Adrenal gland (tissue), 12 donors: ENCODE measurements around the gene VEPH1. TPM values are rescaled to one million over a fixed set of nuclear protein-coding genes. Genes with fewer than 3 reads are reported as not detected.

Source experiments
- DNase-seq, 7 donors: peaks; one replicate each; pipeline ENCODE4 v3.0.0-alpha.2; 2019 to 2020
- H3K27ac ChIP-seq, 5 donors: fragments of 200-600 bp; sonication (generic) in 4 of 5; 1 replicate in 3 of 5; 2 replicates in 2 of 5; pipeline versions ENCODE4 v1.5.1 to v1.8.0; 2016 to 2020; ENCODE audit warnings: mild to moderate bottlenecking in 1 of 5
- H3K27me3 ChIP-seq: fragments of 200-600 bp; 2 replicates; pipeline ENCODE4 v1.8.0; 2021
- H3K36me3 ChIP-seq, 2 donors: fragments of 200-600 bp; replicated peaks in 1 of 2; 1 replicate in 1 of 2; 2 replicates in 1 of 2; pipeline versions ENCODE4 v1.5.1 to v1.8.0; 2018 to 2022
- H3K4me1 ChIP-seq, 2 donors: fragments of 200-600 bp; replicated peaks in 1 of 2; 1 replicate in 1 of 2; 2 replicates in 1 of 2; pipeline versions ENCODE4 v1.5.1 to v1.8.0; 2018 to 2021
- H3K4me3 ChIP-seq, 4 donors: fragments of 200-600 bp; sonication (generic) in 3 of 4; one replicate each; pipeline ENCODE4 v1.5.1; 2016 to 2018
- H3K9me3 ChIP-seq, 3 donors: fragments of 200-600 bp; sonication (generic) in 1 of 3; replicated peaks in 1 of 3; 1 replicate in 2 of 3; 2 replicates in 1 of 3; pipeline versions ENCODE4 v1.5.1 to v1.8.0; 2016 to 2021
- POLR2A ChIP-seq, 2 donors: fragments of 450-650 bp; IDR thresholded peaks; one replicate each; pipeline ENCODE4 v1.6.1; 2017; ENCODE audit warnings: antibody characterized with exemption in 2 of 2, mild to moderate bottlenecking in 2 of 2, moderate library complexity in 1 of 2
- WGBS, 4 donors: extraction: QIAGEN DNeasy Blood & Tissue Kit in 2 of 4; methylation state at CpG; one replicate each; pipeline versions ENCODE4 v1.1.5 to v1.1.7; 2013 to 2017; 5-methylcytosine and 5-hydroxymethylcytosine counted together
- intact Hi-C, 2 donors: fragments of 100-400 bp; cut with DNase I; formaldehyde crosslinking; loops; one replicate each; pipeline versions ENCODE4 v1.14.1 to v1.15.0; 2022 to 2023
- polyA plus RNA-seq, 3 donors: library from polyadenylated mRNA; stranded (reverse); fragments of 200-250 nt in 2 of 3; fragments of 350-450 nt in 1 of 3; fragmentation: Illumina TruSeq in 1 of 3; extraction: RNeasy Lipid Tissue Mini Kit (QIAGEN cat#74804) in 1 of 3; gene quantifications; one replicate each; pipeline ENCODE4 v1.2.3, GENCODE V29; 2013 to 2014
- total RNA-seq, 9 donors: library from RNA; depleted of rRNA in 4 of 9; stranded (reverse); fragments of >200 nt in 4 of 9; fragments of 120-200 nt in 1 of 9; fragmentation: NEBNext Ultra II Directional in 1 of 9; extraction: Animal tissue kit (Norgen Biotek cat#: 25700) in 1 of 9; gene quantifications; one replicate each; pipeline versions ENCODE4 v1.1.0 to v1.2.4, GENCODE V29; 2013 to 2023
- TF ChIP-seq, protein P1 (sequence below), 6 experiments: fragments of 450-650 bp in 4 of 6; fragments of 200-600 bp in 2 of 6; sonication (generic) in 1 of 6; IDR thresholded peaks; 1 replicate in 5 of 6; 2 replicates in 1 of 6; pipeline versions ENCODE4 v1.5.1 to v1.8.0; 2016 to 2021; ENCODE audit warnings: antibody characterized with exemption in 6 of 6, mild to moderate bottlenecking in 2 of 6, moderate library complexity in 1 of 6
- donor health status: healthy with polysubstance abuse.
- donor health status: Bipolar disorder and iron deficiency.
- donor health status: DM: yes; HTN: yes; CAD: no.
- donor health status: DM: no; HTN: no; CAD: no.
- donor health status: DM: no; HTN: no; CAD: no.
- donor health status: DM: yes; HTN: yes; CAD: no.

VEPH1 gene
- total and polyA plus RNA-seq, 12 donors, result 16.0 to 124 (median 55.2) TPM

DNA sequence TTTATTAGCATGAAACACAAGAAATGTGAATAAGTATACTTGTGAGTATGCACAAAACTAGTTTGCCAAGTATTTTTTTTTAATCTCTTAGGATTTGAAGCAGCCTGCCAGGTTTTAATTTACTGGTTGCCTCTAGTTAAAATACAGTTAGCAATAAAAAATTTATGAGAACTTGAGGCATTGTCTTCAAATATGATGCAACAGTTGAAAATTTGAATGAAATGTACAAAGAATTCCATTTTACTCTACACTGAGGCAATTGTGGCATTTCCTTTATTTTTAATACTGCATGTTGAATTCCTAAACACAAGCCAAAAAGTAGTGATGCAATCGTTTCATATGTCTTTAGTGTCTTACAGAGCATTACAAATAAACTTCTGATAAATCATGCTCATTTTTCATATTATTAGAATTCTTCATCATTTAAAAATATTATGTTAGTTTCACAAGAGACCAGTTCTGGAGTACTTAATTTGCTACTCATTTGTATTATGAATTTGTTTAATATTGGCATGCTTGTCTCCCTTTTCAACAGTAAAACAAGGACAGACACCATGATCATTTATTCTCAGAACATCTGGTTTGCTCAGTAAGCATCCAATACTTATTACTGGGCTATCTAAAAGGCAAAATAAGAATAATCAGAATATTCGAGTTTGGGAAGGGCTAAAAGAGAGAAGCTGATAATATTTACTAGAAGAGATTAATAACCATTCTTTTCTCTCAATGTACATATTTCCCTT, 191.4 kb downstream of the VEPH1 start:
- H3K27ac ChIP-seq, result no peak overlapping the region
- H3K9me3 ChIP-seq, result no peaks in the 10 kb centered on the region
- intact Hi-C loops, result no loop called here
- H3K4me1 ChIP-seq, result peaks cover 0 to 3% of the 10 kb centered on the region in 2 donors
- no peak overlapping the region for H3K4me3 ChIP-seq
- TF ChIP-seq, protein P1, sequence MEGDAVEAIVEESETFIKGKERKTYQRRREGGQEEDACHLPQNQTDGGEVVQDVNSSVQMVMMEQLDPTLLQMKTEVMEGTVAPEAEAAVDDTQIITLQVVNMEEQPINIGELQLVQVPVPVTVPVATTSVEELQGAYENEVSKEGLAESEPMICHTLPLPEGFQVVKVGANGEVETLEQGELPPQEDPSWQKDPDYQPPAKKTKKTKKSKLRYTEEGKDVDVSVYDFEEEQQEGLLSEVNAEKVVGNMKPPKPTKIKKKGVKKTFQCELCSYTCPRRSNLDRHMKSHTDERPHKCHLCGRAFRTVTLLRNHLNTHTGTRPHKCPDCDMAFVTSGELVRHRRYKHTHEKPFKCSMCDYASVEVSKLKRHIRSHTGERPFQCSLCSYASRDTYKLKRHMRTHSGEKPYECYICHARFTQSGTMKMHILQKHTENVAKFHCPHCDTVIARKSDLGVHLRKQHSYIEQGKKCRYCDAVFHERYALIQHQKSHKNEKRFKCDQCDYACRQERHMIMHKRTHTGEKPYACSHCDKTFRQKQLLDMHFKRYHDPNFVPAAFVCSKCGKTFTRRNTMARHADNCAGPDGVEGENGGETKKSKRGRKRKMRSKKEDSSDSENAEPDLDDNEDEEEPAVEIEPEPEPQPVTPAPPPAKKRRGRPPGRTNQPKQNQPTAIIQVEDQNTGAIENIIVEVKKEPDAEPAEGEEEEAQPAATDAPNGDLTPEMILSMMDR (IDR thresholded peaks at IDR 0.05), result no peak
- TF ChIP-seq POLR2A (IDR thresholded peaks at IDR 0.05), result no peak
- no peaks in the 10 kb centered on the region for H3K36me3 ChIP-seq
- H3K27me3 ChIP-seq, result no peaks in the 10 kb centered on the region
- WGBS, 4 donors, result 55 to 64% (median 63%) methylated on average over 2 of the region's 2 CpGs
- DNase-seq, result no peak

DNA sequence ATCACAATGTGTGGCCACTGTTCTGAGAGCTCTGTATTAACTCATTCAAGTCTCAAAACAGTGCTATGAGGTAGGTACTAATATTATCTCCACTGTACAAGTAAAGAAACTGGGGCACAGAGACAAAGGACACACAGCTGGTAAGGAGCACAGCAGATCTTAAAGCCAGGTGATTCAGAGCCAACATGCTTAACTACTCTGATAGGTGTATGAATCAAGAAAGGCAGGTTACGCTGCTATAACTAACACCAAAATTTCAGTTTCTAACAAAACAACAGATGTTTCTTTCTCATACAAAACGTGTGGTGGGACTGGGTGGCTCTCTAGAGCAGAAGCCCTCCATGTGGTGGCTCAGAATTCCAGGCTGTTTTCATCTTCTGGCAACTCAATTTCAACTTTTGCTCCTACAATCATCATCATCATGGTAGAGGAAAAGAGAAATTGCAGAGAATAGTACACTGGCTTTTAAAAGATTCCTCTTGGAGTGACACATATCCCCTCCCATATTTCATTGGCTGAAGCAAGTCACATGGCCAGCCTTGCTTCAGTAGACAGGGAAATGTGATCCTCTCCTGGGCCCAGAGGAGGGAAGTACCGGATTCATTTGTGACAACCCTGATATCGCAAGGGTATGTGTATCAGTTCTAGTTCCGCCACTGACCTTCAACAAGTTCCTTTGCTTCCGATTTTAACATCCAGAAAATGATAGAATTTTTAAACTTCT, 192.7 kb downstream of the VEPH1 start:
- TF ChIP-seq, protein P1 (IDR thresholded peaks at IDR 0.05), result no peak
- no peak for TF ChIP-seq POLR2A (IDR thresholded peaks at IDR 0.05)
- H3K9me3 ChIP-seq, result no peaks in the 10 kb centered on the region
- H3K4me1 ChIP-seq, result peaks cover 0 to 3% of the 10 kb centered on the region in 2 donors
- no peak for DNase-seq
- H3K27me3 ChIP-seq, result no peaks in the 10 kb centered on the region
- 86 to 94% (median 89%) methylated on average over 6 of the region's 6 CpGs for WGBS, 4 donors
- intact Hi-C loops, result no loop called here
- H3K27ac ChIP-seq, result no peak overlapping the region
- no peak overlapping the region for H3K4me3 ChIP-seq
- no peaks in the 10 kb centered on the region for H3K36me3 ChIP-seq

DNA sequence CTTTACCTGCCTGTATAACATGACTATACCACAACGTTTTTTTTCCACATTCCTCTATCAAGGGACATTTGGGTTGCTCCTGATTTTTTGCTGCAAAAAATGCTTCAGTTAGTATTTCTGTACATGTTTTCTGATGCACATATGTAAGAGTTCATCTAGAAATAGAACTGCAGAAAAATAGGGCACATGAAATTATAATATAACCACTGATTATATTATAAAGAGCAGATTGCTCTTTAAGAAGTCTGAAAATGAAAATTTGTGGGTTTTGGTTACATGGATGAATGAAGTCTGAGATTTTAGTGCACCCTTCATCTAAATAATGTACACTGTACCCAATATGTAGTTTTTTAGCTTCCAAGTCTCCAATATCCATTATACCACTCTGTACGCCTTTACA, 196.7 kb downstream of the VEPH1 start:
- no peaks in the 10 kb centered on the region for H3K4me1 ChIP-seq
- H3K27me3 ChIP-seq, result no peaks in the 10 kb centered on the region
- WGBS, 4 donors, result 70 to 80% (median 77%) methylated on average over 2 of the region's 2 CpGs
- H3K4me3 ChIP-seq, result no peak overlapping the region
- intact Hi-C loops, result no loop called here
- TF ChIP-seq POLR2A (IDR thresholded peaks at IDR 0.05), result no peak
- TF ChIP-seq, protein P1 (IDR thresholded peaks at IDR 0.05), result no peak
- H3K27ac ChIP-seq, result no peak overlapping the region
- DNase-seq, result no peak
- H3K36me3 ChIP-seq, result no peaks in the 10 kb centered on the region
- no peaks in the 10 kb centered on the region for H3K9me3 ChIP-seq

DNA sequence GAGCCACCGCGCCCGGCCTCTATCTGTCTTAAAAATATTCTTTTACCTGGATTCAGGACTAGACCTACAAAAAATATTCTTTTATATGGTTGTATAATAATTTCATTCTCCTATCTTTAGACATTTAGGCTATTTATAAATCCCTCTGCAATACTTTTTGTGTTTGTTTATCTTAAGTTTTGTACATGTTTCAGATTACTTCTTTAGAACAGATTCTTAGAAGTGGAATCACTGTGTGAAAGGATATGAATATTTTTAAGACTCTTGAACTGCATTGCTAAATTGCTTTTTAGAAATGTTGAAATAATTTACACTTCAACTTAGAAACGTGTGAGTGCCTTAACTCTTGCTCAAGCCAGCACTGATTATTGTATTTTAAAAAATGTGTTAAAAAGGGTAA, 197.8 kb downstream of the VEPH1 start:
- Histone ChIP-seq H3K27ac (no peak overlapping the region), H3K27me3 (no peaks in the 10 kb centered on the region), H3K4me1 (no peaks in the 10 kb centered on the region), H3K4me3 (no peak overlapping the region), H3K9me3 (no peaks in the 10 kb centered on the region), H3K36me3 (no peaks in the 10 kb centered on the region)
- TF ChIP-seq, protein P1 (IDR thresholded peaks at IDR 0.05), result no peak
- no peak for TF ChIP-seq POLR2A (IDR thresholded peaks at IDR 0.05)
- intact Hi-C loops, result no loop called here
- DNase-seq, result no peak
- WGBS, 4 donors, result 83 to 96% (median 92%) methylated on average over 4 of the region's 4 CpGs
